Heart left ventricle (tissue), 16 donors: ENCODE results near the gene SIAH2. TPM values are rescaled to one million over a fixed set of nuclear protein-coding genes. Genes with fewer than 3 reads are reported as not detected.
A peak's percentile ranks its signal among the peaks of the same experiment; 100 is the strongest.

Experiments used
- ATAC-seq, 4 donors: fragments of 200-7000 bp; cut with Tn5 transposase; one replicate each; pipeline ENCODE4 v1.9.1; 2020 to 2022; ENCODE audit warnings: moderate library complexity in 4 of 4, mild to moderate bottlenecking in 3 of 4, moderate number of reproducible peaks in 1 of 4
- DNase-seq, 5 donors: peaks; one replicate each; pipeline ENCODE4 v3.0.0-alpha.2; 2020
- H3K27ac ChIP-seq, 12 donors: fragments of 200-600 bp; sonication (generic) in 4 of 12; one replicate each; pipeline versions ENCODE4 v1.5.0 to v1.8.0; 2016 to 2022; ENCODE audit warnings: mild to moderate bottlenecking in 2 of 12
- H3K27me3 ChIP-seq, 9 donors: fragments of 200-600 bp; sonication (generic) in 2 of 9; one replicate each; pipeline versions ENCODE4 v1.5.1 to v1.8.0; 2016 to 2022; ENCODE audit warnings: mild to moderate bottlenecking in 3 of 9
- H3K36me3 ChIP-seq, 9 donors: fragments of 200-600 bp; sonication (generic) in 2 of 9; one replicate each; pipeline versions ENCODE4 v1.5.0 to v1.8.0; 2018 to 2022; ENCODE audit warnings: mild to moderate bottlenecking in 2 of 9
- H3K4me1 ChIP-seq, 12 donors: fragments of 200-600 bp; sonication (generic) in 4 of 12; one replicate each; pipeline versions ENCODE4 v1.5.0 to v1.8.0; 2016 to 2022; ENCODE audit warnings: mild to moderate bottlenecking in 3 of 12
- H3K4me3 ChIP-seq, 12 donors: fragments of 200-600 bp; sonication (generic) in 4 of 12; one replicate each; pipeline versions ENCODE4 v1.5.0 to v1.8.0; 2017 to 2022; ENCODE audit warnings: mild to moderate bottlenecking in 9 of 12, moderate library complexity in 4 of 12
- H3K9me3 ChIP-seq, 12 donors: fragments of 200-600 bp; sonication (generic) in 4 of 12; one replicate each; pipeline versions ENCODE4 v1.5.0 to v1.8.0; 2016 to 2022; ENCODE audit warnings: mild to moderate bottlenecking in 1 of 12
- CTCF ChIP-seq, 12 donors: fragments of 200-600 bp; sonication (generic) in 4 of 12; IDR thresholded peaks; one replicate each; pipeline versions ENCODE4 v1.5.0 to v1.8.0; 2018 to 2022; ENCODE audit warnings: antibody characterized with exemption in 12 of 12, mild to moderate bottlenecking in 5 of 12
- POLR2A ChIP-seq, 2 donors: fragments of 450-650 bp; IDR thresholded peaks; one replicate each; pipeline ENCODE4 v1.6.1; 2017; ENCODE audit warnings: antibody characterized with exemption in 2 of 2, mild to moderate bottlenecking in 2 of 2, moderate library complexity in 2 of 2
- WGBS, 4 donors: extraction: QIAGEN DNeasy Blood & Tissue Kit in 2 of 4; methylation state at CpG; one replicate each; pipeline versions ENCODE4 v1.1.5 to v1.1.7; 2013 to 2018; 5-methylcytosine and 5-hydroxymethylcytosine counted together
- intact Hi-C, 10 donors: fragments of 100-400 bp; cut with DNase I; formaldehyde crosslinking; loops; one replicate each; pipeline versions ENCODE4 v1.11.1 to v1.14.2; 2022
- polyA plus RNA-seq, 2 donors: library from polyadenylated mRNA; stranded (reverse); fragments of 200-250 nt; gene quantifications; one replicate each; pipeline ENCODE4 v1.2.3, GENCODE V29; 2013
- total RNA-seq, 9 donors: library from RNA; depleted of rRNA in 2 of 9; stranded (reverse); fragments of >200 nt in 2 of 9; fragmentation: NEBNext Ultra II Directional in 3 of 9; extraction: Animal tissue kit (Norgen Biotek cat#: 25700) in 3 of 9; gene quantifications; one replicate each; pipeline versions ENCODE4 v1.1.0 to v1.2.4, GENCODE V29; 2016 to 2023
- donor health status: ischemic (EF 13 %, LVEDD 7.1; RV severe dilation, severe dysfunction).
- donor health status: healthy with polysubstance abuse.
- donor health status: DM: no; HTN: yes; CAD: no.
- donor health status: DM: no; HTN: no; CAD: no.
- donor health status: ischemic (EF 25% LVEDD 6.9; RV normal size, moderate dysfunction).
- donor health status: ischemic (EF 25% LVEDD 5.7; RV mildly dilated, moderate dysfunction).
- donor health status: healthy.
- donor health status: DM: yes; HTN: yes; CAD: no.
- donor health status: ischemic (EF 35%, LVEDD 5.7; RV mildly dilated, moderate dysfunction).
- donor health status: nonischemic (EF 11% LVEDD 7.7; RV severe dilation, severe dysfunction).
- donor health status: DM: yes; HTN: yes; CAD: no.
- donor health status: PGD.
- donor health status: ischemic (EF 29% LVEDD 5.4; RV normal size, mild dysfunction).
- donor health status: nonischemic (EF 23%, LVEDD 6.1; RV moderate dilation, normal function).

The SIAH2 gene
- total and polyA plus RNA-seq, 11 donors, result 7.1 to 38.7 (median 23.4) TPM

GRCh38 chr3:150727653-150728502 is 35.1 kb downstream of the SIAH2 start:
- TF ChIP-seq POLR2A (IDR thresholded peaks at IDR 0.05) (peak in 1 of 2 donors; percentile 33), CTCF (IDR thresholded peaks at IDR 0.05) (no peak)
- H3K27me3 ChIP-seq, result no peaks in the 10 kb centered on the region
- H3K4me1 ChIP-seq, result peaks cover 0 to 19% (median 3%) of the 10 kb centered on the region in 12 donors
- H3K9me3 ChIP-seq, result no peaks in the 10 kb centered on the region
- H3K27ac ChIP-seq, result peak overlapping the region in 5 of 12 donors; percentile 13 to 66 (median 30)
- H3K4me3 ChIP-seq, result no peak overlapping the region
- WGBS, 4 donors, result 82 to 87% (median 86%) methylated on average over 18 to 19 of the region's 19 CpGs
- DNase-seq (peak in 2 of 5 donors; percentile 41 to 46), ATAC-seq (peak; percentile 60 to 88 (median 82))
- no peaks in the 10 kb centered on the region for H3K36me3 ChIP-seq
- intact Hi-C loops, result loop anchor here in 5 of 10 donors (2.0 to 10.0 kb wide), 4 partner anchors 34 to 415 kb away; partner anchors contain the start of gene SIAH2 (in 2 of the 5)

DNA sequence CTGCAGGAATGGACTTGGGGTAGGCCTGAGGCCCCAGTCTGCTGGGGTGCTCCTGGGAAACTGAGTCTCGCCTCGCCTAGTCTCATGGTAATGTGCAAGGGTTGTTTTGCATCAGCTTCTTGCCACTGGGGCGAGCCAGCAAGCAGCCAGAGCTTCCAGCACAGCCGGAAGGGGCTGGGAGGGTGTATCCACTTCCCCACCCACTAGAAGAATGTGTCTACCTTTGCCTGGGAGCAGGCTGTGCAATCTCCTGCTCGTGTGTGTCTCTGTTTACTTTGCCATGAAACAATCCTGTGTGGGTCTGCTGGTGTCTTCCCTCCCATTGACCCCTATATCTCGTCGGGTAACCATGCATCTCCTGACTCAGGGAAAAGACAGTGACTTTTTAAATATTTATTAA is 37.4 kb downstream of the SIAH2 start:
- ATAC-seq, result no peak
- no peak overlapping the region for H3K27ac ChIP-seq
- H3K4me3 ChIP-seq, result no peak overlapping the region
- H3K27me3 ChIP-seq, result no peaks in the 10 kb centered on the region
- TF ChIP-seq POLR2A (IDR thresholded peaks at IDR 0.05) (no peak), CTCF (IDR thresholded peaks at IDR 0.05) (no peak)
- DNase-seq, result no peak
- H3K9me3 ChIP-seq, result no peaks in the 10 kb centered on the region
- intact Hi-C loops, result loop anchor here in 4 of 10 donors (5.0 to 10.0 kb wide), 3 partner anchors 37 to 59 kb away; partner anchors contain the start of gene SIAH2 (in 2 of the 4)
- H3K36me3 ChIP-seq, result no peaks in the 10 kb centered on the region
- WGBS, 4 donors, result 85 to 93% (median 90%) methylated on average over 7 of the region's 7 CpGs
- peaks cover 0 to 23% (median 4%) of the 10 kb centered on the region in 12 donors for H3K4me1 ChIP-seq

DNA sequence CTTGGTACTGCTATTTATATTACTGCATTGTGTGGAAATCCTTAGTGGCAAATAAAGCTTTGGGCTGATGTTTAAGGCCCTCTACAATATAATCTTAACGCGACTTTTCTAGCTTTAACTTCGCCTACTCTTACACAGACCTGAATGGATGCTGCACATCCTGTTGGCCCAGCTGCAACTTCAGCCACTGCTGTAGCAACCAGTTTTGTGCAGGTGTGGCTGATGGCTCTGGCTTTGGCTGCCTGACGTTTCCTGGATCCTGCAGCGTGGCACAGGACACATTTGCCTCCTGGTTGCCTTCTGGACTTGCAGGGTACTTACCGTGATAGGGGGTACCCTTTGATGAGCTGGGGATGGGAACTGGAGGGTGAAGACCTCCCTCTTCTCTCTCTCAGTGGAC is 39.0 kb downstream of the SIAH2 start:
- no peaks in the 10 kb centered on the region for H3K27me3 ChIP-seq
- 68 to 80% (median 75%) methylated on average over 6 of the region's 6 CpGs for WGBS, 4 donors
- no peak overlapping the region for H3K4me3 ChIP-seq
- H3K27ac ChIP-seq, result no peak overlapping the region
- H3K9me3 ChIP-seq, result no peaks in the 10 kb centered on the region
- intact Hi-C loops, result loop anchor here (2.0 to 10.0 kb wide), 13 partner anchors 33 to 423 kb away; partner anchors contain the start of genes SIAH2 (in 5 of the 10) and MED12L (in 2 of the 10)
- TF ChIP-seq CTCF (IDR thresholded peaks at IDR 0.05) (no peak), POLR2A (IDR thresholded peaks at IDR 0.05) (no peak)
- no peak for DNase-seq
- H3K4me1 ChIP-seq, result peaks cover 0 to 23% (median 4%) of the 10 kb centered on the region in 12 donors
- no peaks in the 10 kb centered on the region for H3K36me3 ChIP-seq
- no peak for ATAC-seq

DNA sequence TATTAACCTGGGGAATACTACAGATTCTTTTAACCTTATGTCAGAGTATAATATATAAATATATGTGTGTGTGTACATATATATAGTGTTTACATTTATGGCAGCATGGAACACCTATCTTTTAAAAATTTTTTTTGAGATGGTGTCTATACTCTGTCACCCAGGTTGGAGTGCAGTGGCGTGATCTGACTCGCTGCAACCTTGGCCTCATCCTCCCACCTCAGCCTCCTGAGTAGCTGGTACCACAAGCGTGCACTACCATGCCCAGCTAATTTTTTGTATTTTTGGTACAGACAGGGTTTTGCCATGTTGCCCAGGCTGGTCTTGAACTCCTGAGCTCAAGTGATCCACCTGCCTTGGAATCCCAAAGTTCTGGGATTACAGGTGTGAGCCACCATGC is 40.7 kb downstream of the SIAH2 start:
- Histone ChIP-seq H3K4me3 (no peak overlapping the region), H3K9me3 (no peaks in the 10 kb centered on the region), H3K27ac (no peak overlapping the region), H3K27me3 (no peaks in the 10 kb centered on the region), H3K4me1 (peaks cover 0 to 14% (median 4%) of the 10 kb centered on the region in 12 donors), H3K36me3 (no peaks in the 10 kb centered on the region)
- DNase-seq (no peak), ATAC-seq (no peak)
- WGBS, 4 donors, result 93 to 100% (median 99%) methylated on average over 3 of the region's 3 CpGs
- TF ChIP-seq CTCF (IDR thresholded peaks at IDR 0.05) (no peak), POLR2A (IDR thresholded peaks at IDR 0.05) (no peak)
- intact Hi-C loops, result loop anchor here (1.0 to 10.0 kb wide), 14 partner anchors 35 to 425 kb away; partner anchors contain the start of genes SIAH2 (in 5 of the 10) and MED12L (in 2 of the 10)
